T-helper 2 cell (primary cell): ENCODE results near the gene FBXW9.
"Not testable (repeated sequence)": the region's sequence is repeated elsewhere in the genome, so short reads cannot be mapped to it uniquely, and the experiment has no call there.

Experiments
- DNase-seq, 5 experiments: peaks; one replicate each; pipeline versions ENCODE4 v3.0.0 to v3.0.0-alpha.2; 2012 to 2022

The FBXW9 gene

GRCh38 chr19:12649941-12650340, 46.5 kb downstream of the FBXW9 start:
- no peak for DNase-seq

GRCh38 chr19:12648088-12648487, 48.3 kb downstream of the FBXW9 start:
- DNase-seq, result no peak

DNA sequence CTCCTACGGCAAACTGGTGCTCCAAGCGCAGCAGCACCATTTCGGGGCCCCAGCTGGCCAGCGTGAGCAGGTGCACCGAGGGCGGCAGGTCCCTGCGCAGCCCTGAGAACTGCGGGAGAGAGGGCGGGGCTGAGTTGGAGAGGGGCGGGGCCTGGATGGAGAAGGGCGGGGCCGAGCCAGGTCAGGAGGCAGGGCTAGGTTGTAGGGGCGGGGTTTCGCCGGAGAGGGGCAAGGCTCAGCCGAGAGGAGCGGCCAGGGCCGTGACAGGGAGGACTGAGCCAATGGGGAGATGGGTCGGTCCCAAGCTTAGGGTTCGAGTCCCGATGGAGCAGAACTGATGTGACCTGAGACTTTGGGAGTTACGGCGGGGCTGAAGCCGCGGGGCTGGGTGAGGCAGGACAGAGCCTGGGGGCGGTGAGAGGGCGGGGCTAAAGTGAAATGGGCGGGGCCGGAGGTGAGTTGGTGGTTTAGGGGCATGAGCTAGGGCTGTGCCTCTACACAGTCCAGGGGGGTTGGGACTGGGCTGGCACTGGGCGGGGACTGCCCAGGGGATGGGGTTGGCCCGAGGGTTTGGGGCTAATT, 48.9 kb downstream of the FBXW9 start:
- DNase-seq, result no peak

GRCh38 chr19:12647047-12647446, 49.4 kb downstream of the FBXW9 start:
- no peak for DNase-seq

GRCh38 chr19:12646551-12646950, 49.9 kb downstream of the FBXW9 start:
- no peak for DNase-seq

- not testable (repeated sequence) for DNase-seq
Measured at GRCh38 chr19:12643716-12644115, 52.7 kb downstream of the FBXW9 start.

- no peak for DNase-seq
Measured at GRCh38 chr19:12642506-12642905, 53.9 kb downstream of the FBXW9 start.

DNA sequence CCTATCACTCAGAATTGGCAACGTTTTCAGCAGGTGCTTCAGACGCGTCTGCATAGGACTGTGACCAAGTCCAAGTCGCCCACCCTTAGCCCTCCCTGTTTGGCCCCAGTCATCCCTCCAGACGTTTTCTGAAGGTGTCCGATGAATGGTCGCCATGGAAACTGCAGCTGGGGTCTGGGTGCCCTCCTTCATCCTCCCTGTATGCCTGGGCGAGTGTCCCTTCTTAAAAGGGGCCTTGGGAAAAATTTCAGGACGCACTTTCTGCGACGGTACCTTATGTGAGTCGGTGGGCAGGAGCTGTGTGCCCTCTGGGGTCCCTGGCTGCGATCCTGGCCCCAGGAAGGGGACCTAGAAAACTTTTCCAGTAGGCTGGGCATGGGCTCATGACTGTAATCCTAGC, 55.0 kb downstream of the FBXW9 start:
- DNase-seq, result no peak

GRCh38 chr19:12639901-12640613, 56.4 kb downstream of the FBXW9 start:
- peak; percentile 55 to 84 (median 73) for DNase-seq
